PC-9 (cell line): ENCODE measurements around the gene SUPT3H. TPM values are rescaled to one million over a fixed set of nuclear protein-coding genes. Genes with fewer than 3 reads are reported as not detected.

Experiments
- BruUV-seq: library from RNA; stranded (reverse); fragments of 400-500 nt; replicated peaks from 2 replicates; lab custom pipeline; 2021; lab: Mats Ljungman, UMichigan
- CTCF ChIA-PET: fragments of 300-600 bp; sonication (Branson Sonifier 250); formaldehyde crosslinking; loops from one replicate; lab custom pipeline; 2022; ENCODE audit warnings: antibody characterized with exemption; lab: Charles Lee
- POLR2A ChIA-PET: fragments of 300-600 bp; sonication (Branson Sonifier 250); formaldehyde crosslinking; loops from one replicate; lab custom pipeline; 2022; ENCODE audit warnings: antibody characterized with exemption; ENCODE audit not compliant: unreplicated experiment; lab: Charles Lee
- DNase-seq, 2 experiments: peaks; one replicate each; pipeline versions ENCODE4 v3.0.0 to v3.0.0-alpha.2; 2015 to 2022; ENCODE audit warnings: mixed read lengths in 1 of 2
- H2AFZ ChIP-seq: fragments of 200-600 bp; sonication (generic); 2 replicates; pipeline ENCODE4 v1.8.1; 2017; ENCODE audit warnings: antibody characterized with exemption
- H3F3A ChIP-seq: fragments of 200-600 bp; sonication (generic); 2 replicates; pipeline ENCODE4 v1.8.1; 2017; ENCODE audit warnings: antibody characterized with exemption, mild to moderate bottlenecking, low read depth; ENCODE audit not compliant: insufficient read depth
- H3K27ac ChIP-seq: fragments of 200-600 bp; sonication (generic); 2 replicates; pipeline ENCODE4 v1.6.1; 2016; ENCODE audit warnings: mixed run types
- H3K27me3 ChIP-seq: fragments of 200-600 bp; sonication (generic); 2 replicates; pipeline ENCODE4 v1.6.1; 2016; ENCODE audit warnings: low read depth, mixed run types; ENCODE audit not compliant: insufficient read depth
- H3K36me3 ChIP-seq: fragments of 200-600 bp; sonication (generic); 2 replicates; pipeline ENCODE4 v1.6.1; 2016; ENCODE audit warnings: low read depth, mixed run types
- H3K4me1 ChIP-seq: fragments of 200-600 bp; sonication (generic); replicated peaks from 2 replicates; pipeline ENCODE4 v1.6.1; 2016; ENCODE audit warnings: mixed run types; ENCODE audit not compliant: insufficient read depth
- H3K4me2 ChIP-seq: fragments of 200-600 bp; sonication (generic); 2 replicates; pipeline ENCODE4 v1.6.1; 2017; ENCODE audit warnings: mixed run types
- H3K4me3 ChIP-seq: fragments of 200-600 bp; sonication (generic); 2 replicates; pipeline ENCODE4 v1.6.1; 2016; ENCODE audit warnings: mixed run types
- H3K79me2 ChIP-seq: fragments of 200-600 bp; sonication (generic); 2 replicates; pipeline ENCODE4 v1.6.1; 2017; ENCODE audit warnings: low read depth, mixed run types
- H3K9me2 ChIP-seq: fragments of 200-600 bp; sonication (generic); 2 replicates; pipeline ENCODE4 v1.8.1; 2017; ENCODE audit warnings: mild to moderate bottlenecking; ENCODE audit not compliant: insufficient read depth
- H3K9me3 ChIP-seq: fragments of 200-600 bp; sonication (generic); 2 replicates; pipeline ENCODE4 v1.8.1; 2016; ENCODE audit warnings: low read depth; ENCODE audit not compliant: insufficient read depth
- H4K20me1 ChIP-seq: fragments of 200-600 bp; sonication (generic); 2 replicates; pipeline ENCODE4 v1.8.1; 2017; ENCODE audit not compliant: insufficient read depth
- CTCF ChIP-seq: fragments of 200-600 bp; sonication (generic); conservative IDR thresholded peaks from 2 replicates; pipeline ENCODE4 v1.6.1; 2017; ENCODE audit warnings: mixed run types, antibody characterized with exemption, mild to moderate bottlenecking, moderate library complexity
- EZH2 ChIP-seq: fragments of 200-600 bp; sonication (generic); IDR thresholded peaks from 2 replicates; pipeline ENCODE4 v1.8.0; 2017; ENCODE audit warnings: antibody characterized with exemption, low read depth
- intact Hi-C: fragments of 100-400 bp; cut with micrococcal nuclease; formaldehyde crosslinking; loops from one replicate; pipeline ENCODE4 v1.10.0; 2022; ENCODE audit not compliant: unreplicated experiment
- total RNA-seq: library from RNA; stranded (reverse); gene quantifications from 2 replicates; pipeline ENCODE4 v1.2.3, GENCODE V29; 2021

SUPT3H gene
- total RNA-seq, 1 experiment from 2014 or later: 9.2 TPM

GRCh38 chr6:44942201-44942600 is 435.5 kb downstream of the SUPT3H start:
- no peaks in the 10 kb centered on the region for H3K9me2 ChIP-seq
- no TSS peak for BruUV-seq
- CTCF ChIA-PET: no interaction called here
- H3K27me3 ChIP-seq: no peaks in the 10 kb centered on the region
- no peak overlapping the region for H3K4me3 ChIP-seq
- no peak overlapping the region for H3K27ac ChIP-seq
- H3K79me2 ChIP-seq: no peaks in the 10 kb centered on the region
- no peaks in the 10 kb centered on the region for H3K4me1 ChIP-seq
- H4K20me1 ChIP-seq: no peaks in the 10 kb centered on the region
- intact Hi-C loops: no loop called here
- no peak for TF ChIP-seq CTCF
- no peak for TF ChIP-seq EZH2
- H3K9me3 ChIP-seq: no peaks in the 10 kb centered on the region; the same call in 1 of the 2 replicates
- H2AFZ ChIP-seq: no peak overlapping the region
- DNase-seq: no peak
- H3K36me3 ChIP-seq: no peaks in the 10 kb centered on the region
- POLR2A ChIA-PET: no interaction called here
- no peaks in the 10 kb centered on the region for H3F3A ChIP-seq
- H3K4me2 ChIP-seq: no peak overlapping the region

- Histone ChIP-seq H3K79me2 (no peaks in the 10 kb centered on the region), H3K9me2 (no peaks in the 10 kb centered on the region), H3F3A (no peaks in the 10 kb centered on the region), H3K27me3 (no peaks in the 10 kb centered on the region), H3K4me1 (no peaks in the 10 kb centered on the region), H3K4me3 (no peak overlapping the region), H3K4me2 (no peak overlapping the region), H4K20me1 (no peaks in the 10 kb centered on the region), H3K9me3 (no peaks in the 10 kb centered on the region; the same call in 1 of the 2 replicates), H3K27ac (no peak overlapping the region), H2AFZ (no peak overlapping the region), H3K36me3 (no peaks in the 10 kb centered on the region)
- DNase-seq: no peak
- ChIA-PET POLR2A (interaction anchor here (0.6 kb wide), 1 partner anchor 72 kb away, joined by 4 read pairs; no protein-coding TSS in a partner anchor), CTCF (no interaction called here)
- no peak for TF ChIP-seq CTCF
- no peak for TF ChIP-seq EZH2
- intact Hi-C loops: no loop called here
- BruUV-seq: no TSS peak
These were observed 437.4 kb downstream of the SUPT3H start for GRCh38 chr6:44940367-44940766.

- Histone ChIP-seq H3K27ac (no peak overlapping the region), H4K20me1 (no peaks in the 10 kb centered on the region), H3K79me2 (no peaks in the 10 kb centered on the region), H3K4me2 (no peak overlapping the region), H3K4me3 (no peak overlapping the region), H3K9me3 (no peaks in the 10 kb centered on the region; the same call in 1 of the 2 replicates), H3F3A (no peaks in the 10 kb centered on the region), H3K9me2 (no peaks in the 10 kb centered on the region), H2AFZ (no peak overlapping the region), H3K27me3 (no peaks in the 10 kb centered on the region), H3K36me3 (no peaks in the 10 kb centered on the region), H3K4me1 (no peaks in the 10 kb centered on the region)
- DNase-seq: no peak
- no peak for TF ChIP-seq CTCF
- TF ChIP-seq EZH2: no peak
- no TSS peak for BruUV-seq
- intact Hi-C loops: no loop called here
- ChIA-PET POLR2A (interaction anchor here (0.6 kb wide), 1 partner anchor 171 kb away, joined by 3 read pairs; no protein-coding TSS in a partner anchor), CTCF (no interaction called here)
These were observed 441.9 kb downstream of the SUPT3H start for GRCh38 chr6:44935693-44936300.
